Measurements from ENCODE around the gene RGSL1. TPM values are rescaled to one million over a fixed set of nuclear protein-coding genes. Genes with fewer than 3 reads are reported as not detected.
A peak's percentile ranks its signal among the peaks of the same experiment; 100 is the strongest.

The RGSL1 gene
- total and polyA plus RNA-seq, 9 of the 15 experiments (the other 6 are each of a cell fraction or from before 2014, with no cell fraction given): 0.03 TPM; not detected in 8

GRCh38 chr1:182604175-182605164 lies 154.5 kb downstream of the RGSL1 start, which contains the start of gene RGS16 (continued):
- no peak for TF ChIP-seq FOXM1 (IDR thresholded peaks at IDR 0.05; ENCODE audit: low read depth)
- TF ChIP-seq FOXM1 (CRISPR knock-in tag; IDR thresholded peaks at IDR 0.05; ENCODE audit: low read depth): no peak
- no peak for TF ChIP-seq PKNOX1 (IDR thresholded peaks at IDR 0.05)
- TF ChIP-seq, protein P1, sequence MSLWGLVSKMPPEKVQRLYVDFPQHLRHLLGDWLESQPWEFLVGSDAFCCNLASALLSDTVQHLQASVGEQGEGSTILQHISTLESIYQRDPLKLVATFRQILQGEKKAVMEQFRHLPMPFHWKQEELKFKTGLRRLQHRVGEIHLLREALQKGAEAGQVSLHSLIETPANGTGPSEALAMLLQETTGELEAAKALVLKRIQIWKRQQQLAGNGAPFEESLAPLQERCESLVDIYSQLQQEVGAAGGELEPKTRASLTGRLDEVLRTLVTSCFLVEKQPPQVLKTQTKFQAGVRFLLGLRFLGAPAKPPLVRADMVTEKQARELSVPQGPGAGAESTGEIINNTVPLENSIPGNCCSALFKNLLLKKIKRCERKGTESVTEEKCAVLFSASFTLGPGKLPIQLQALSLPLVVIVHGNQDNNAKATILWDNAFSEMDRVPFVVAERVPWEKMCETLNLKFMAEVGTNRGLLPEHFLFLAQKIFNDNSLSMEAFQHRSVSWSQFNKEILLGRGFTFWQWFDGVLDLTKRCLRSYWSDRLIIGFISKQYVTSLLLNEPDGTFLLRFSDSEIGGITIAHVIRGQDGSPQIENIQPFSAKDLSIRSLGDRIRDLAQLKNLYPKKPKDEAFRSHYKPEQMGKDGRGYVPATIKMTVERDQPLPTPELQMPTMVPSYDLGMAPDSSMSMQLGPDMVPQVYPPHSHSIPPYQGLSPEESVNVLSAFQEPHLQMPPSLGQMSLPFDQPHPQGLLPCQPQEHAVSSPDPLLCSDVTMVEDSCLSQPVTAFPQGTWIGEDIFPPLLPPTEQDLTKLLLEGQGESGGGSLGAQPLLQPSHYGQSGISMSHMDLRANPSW (CRISPR knock-in tag; IDR thresholded peaks at IDR 0.05): no peak
- no peak for TF ChIP-seq ZNF146 (CRISPR knock-in tag; IDR thresholded peaks at IDR 0.05; ENCODE audit: unreplicated experiment)
- peak; percentile 76 for TF ChIP-seq MYC (IDR thresholded peaks at IDR 0.05; ENCODE audit: low read depth, low read length)
- no peak for TF ChIP-seq MYC (CRISPR knock-in tag; IDR thresholded peaks at IDR 0.05; ENCODE audit: borderline replicate concordance, low read depth)
- no peak for TF ChIP-seq GTF2F1 (IDR thresholded peaks at IDR 0.05; ENCODE audit: low read depth, low read length)
- TF ChIP-seq ZNF121 (CRISPR knock-in tag; conservative IDR thresholded peaks at IDR 0.05): no peak
- no peak for TF ChIP-seq RHOXF2B (CRISPR knock-in tag; conservative IDR thresholded peaks at IDR 0.05)
- TF ChIP-seq POLR2AphosphoS5 (IDR thresholded peaks at IDR 0.05; ENCODE audit: control insufficient read depth, insufficient read depth, low read depth, low read length): no peak
- TF ChIP-seq, protein P2, sequence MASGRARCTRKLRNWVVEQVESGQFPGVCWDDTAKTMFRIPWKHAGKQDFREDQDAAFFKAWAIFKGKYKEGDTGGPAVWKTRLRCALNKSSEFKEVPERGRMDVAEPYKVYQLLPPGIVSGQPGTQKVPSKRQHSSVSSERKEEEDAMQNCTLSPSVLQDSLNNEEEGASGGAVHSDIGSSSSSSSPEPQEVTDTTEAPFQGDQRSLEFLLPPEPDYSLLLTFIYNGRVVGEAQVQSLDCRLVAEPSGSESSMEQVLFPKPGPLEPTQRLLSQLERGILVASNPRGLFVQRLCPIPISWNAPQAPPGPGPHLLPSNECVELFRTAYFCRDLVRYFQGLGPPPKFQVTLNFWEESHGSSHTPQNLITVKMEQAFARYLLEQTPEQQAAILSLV (tag; IDR thresholded peaks at IDR 0.05): no peak
- TF ChIP-seq CTCF (IDR thresholded peaks at IDR 0.05 in 2 of 3, conservative IDR thresholded peaks at IDR 0.05 in 1 of 3; ENCODE audit: insufficient read depth in 2 of 3, low read depth in 1 of 3, low read length in 3 of 3): no peak
- no peak for TF ChIP-seq TSC22D4 (tag; IDR thresholded peaks at IDR 0.05)
- TF ChIP-seq, protein P3, sequence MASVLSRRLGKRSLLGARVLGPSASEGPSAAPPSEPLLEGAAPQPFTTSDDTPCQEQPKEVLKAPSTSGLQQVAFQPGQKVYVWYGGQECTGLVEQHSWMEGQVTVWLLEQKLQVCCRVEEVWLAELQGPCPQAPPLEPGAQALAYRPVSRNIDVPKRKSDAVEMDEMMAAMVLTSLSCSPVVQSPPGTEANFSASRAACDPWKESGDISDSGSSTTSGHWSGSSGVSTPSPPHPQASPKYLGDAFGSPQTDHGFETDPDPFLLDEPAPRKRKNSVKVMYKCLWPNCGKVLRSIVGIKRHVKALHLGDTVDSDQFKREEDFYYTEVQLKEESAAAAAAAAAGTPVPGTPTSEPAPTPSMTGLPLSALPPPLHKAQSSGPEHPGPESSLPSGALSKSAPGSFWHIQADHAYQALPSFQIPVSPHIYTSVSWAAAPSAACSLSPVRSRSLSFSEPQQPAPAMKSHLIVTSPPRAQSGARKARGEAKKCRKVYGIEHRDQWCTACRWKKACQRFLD (CRISPR knock-in tag; IDR thresholded peaks at IDR 0.05): 0 out of 2 replicates have a peak, but pooled peaks have one; percentile 14
- TF ChIP-seq TAF15 (IDR thresholded peaks at IDR 0.05; ENCODE audit: low read depth, low read length): no peak
- TF ChIP-seq ZNF75A (CRISPR knock-in tag; IDR thresholded peaks at IDR 0.05): no peak
- no peak for TF ChIP-seq SETDB1 (IDR thresholded peaks at IDR 0.05; ENCODE audit: low read length)
- no peak for TF ChIP-seq MAFF (IDR thresholded peaks at IDR 0.05; ENCODE audit: low read length)
